ENCODE measurements around the gene GPX1.
"Not testable (repeated sequence)": the region's sequence is repeated elsewhere in the genome, so short reads cannot be mapped to it uniquely, and the experiment has no call there.

Gene GPX1

DNA sequence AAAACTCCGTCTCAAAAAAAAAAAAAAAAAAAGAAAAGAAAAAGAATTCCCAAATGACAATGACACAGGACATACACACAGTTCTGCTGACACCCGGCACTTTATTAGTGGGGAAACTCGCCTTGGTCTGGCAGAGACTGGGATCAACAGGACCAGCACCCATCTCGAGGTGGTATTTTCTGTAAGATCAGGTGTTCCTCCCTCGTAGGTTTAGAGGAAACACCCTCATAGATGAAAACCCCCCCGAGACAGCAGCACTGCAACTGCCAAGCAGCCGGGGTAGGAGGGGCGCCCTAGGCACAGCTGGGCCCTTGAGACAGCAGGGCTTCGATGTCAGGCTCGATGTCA, 1.1 kb downstream of the GPX1 start:
- Histone ChIP-seq H3K4me1 (ENCODE audit: control insufficient read depth in 1 of 2, insufficient read depth in 2 of 2, low read length in 2 of 2) (peaks cover 5 to 25% of the 10 kb centered on the region in 2 donors), H3K36me3 (ENCODE audit: control insufficient read depth in 1 of 2, insufficient read depth in 2 of 2, low read length in 2 of 2) (peaks cover 22 to 33% of the 10 kb centered on the region in 2 donors), H3K27ac (ENCODE audit: low read length) (peak overlapping the region; percentile 87), H3K4me3 (ENCODE audit: low read depth in 1 of 2, low read length in 2 of 2) (peak overlapping the region; percentile 70 to 78)
- H3K9me3 ChIP-seq (ENCODE audit: control insufficient read depth in 1 of 2, low read length in 2 of 2); H3K27me3 ChIP-seq (ENCODE audit: low read depth, low read length): not testable (repeated sequence)

DNA sequence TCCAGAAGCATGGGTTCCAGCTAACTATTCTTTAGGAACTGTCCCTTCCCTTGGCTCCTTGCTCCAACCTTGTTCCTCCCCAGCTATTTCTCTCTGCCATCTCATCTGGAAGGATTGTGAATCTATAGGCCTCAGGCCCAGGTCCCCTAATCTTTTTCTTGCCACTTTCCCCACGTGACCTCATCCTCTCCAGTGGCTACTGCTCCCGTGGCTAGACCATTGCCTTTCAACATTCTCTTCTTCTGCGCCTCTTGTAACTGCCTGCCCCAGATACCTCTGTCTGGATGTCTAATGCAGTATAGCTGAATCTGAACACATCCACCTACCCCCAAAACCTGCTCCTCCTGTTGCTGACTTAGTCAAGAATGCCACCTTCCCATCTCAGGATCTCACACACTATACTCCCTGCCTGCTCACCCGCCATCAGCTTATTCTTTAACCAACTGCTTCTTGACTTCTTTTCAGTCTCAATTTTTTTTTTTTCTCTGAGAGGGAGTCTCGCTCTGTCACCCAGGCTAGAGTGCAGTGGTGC, 5.2 kb downstream of the GPX1 start:
- Histone ChIP-seq H3K27ac (ENCODE audit: low read length) (peak overlapping the region; percentile 47), H3K27me3 (ENCODE audit: low read depth, low read length) (no peaks in the 10 kb centered on the region), H3K9me3 (ENCODE audit: control insufficient read depth in 1 of 2, low read length in 2 of 2) (no peaks in the 10 kb centered on the region), H3K4me1 (ENCODE audit: control insufficient read depth in 1 of 2, insufficient read depth in 2 of 2, low read length in 2 of 2) (peaks cover 5 to 16% of the 10 kb centered on the region in 2 donors), H3K4me3 (ENCODE audit: low read depth in 1 of 2, low read length in 2 of 2) (no peak overlapping the region), H3K36me3 (ENCODE audit: control insufficient read depth in 1 of 2, insufficient read depth in 2 of 2, low read length in 2 of 2) (peaks cover 6 to 10% of the 10 kb centered on the region in 2 donors)

- no peaks in the 10 kb centered on the region for H3K27me3 ChIP-seq (ENCODE audit: low read depth, low read length)
- H3K4me3 ChIP-seq (ENCODE audit: low read depth in 1 of 2, low read length in 2 of 2): no peak overlapping the region
- peak overlapping the region; percentile 47 for H3K27ac ChIP-seq (ENCODE audit: low read length)
- peaks cover 6% of the 10 kb centered on the region in 2 donors for H3K36me3 ChIP-seq (ENCODE audit: control insufficient read depth in 1 of 2, insufficient read depth in 2 of 2, low read length in 2 of 2)
- H3K9me3 ChIP-seq (ENCODE audit: control insufficient read depth in 1 of 2, low read length in 2 of 2): no peaks in the 10 kb centered on the region
- peaks cover 5 to 16% of the 10 kb centered on the region in 2 donors for H3K4me1 ChIP-seq (ENCODE audit: control insufficient read depth in 1 of 2, insufficient read depth in 2 of 2, low read length in 2 of 2)
Measured at GRCh38 chr3:49352281-49352680, 5.9 kb downstream of the GPX1 start.

DNA sequence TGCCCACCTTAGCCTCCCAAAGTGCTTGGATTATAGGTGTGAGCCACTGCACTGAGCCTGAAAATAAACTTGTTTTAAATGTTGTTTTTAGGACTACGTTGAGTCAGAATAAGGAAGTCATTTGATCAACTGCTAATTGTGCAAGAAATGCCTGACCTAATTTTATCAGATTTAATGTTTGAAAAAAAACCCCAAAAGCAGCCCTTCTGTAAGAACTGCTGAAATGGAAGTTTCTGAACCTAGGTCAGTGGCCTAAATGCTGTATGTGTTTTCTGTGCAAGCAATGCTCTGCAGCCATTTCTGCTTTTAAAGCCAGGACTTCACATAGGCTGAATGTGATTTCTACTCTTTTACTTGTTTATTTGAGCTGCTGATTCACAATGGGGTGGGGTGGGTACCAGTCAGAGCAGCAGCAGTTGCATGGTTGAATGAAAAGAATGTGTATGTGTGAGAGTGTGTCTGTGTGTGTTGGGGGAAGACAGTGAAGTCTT, 6.6 kb downstream of the GPX1 start:
- Histone ChIP-seq H3K4me1 (ENCODE audit: control insufficient read depth in 1 of 2, insufficient read depth in 2 of 2, low read length in 2 of 2) (peaks cover 5 to 14% of the 10 kb centered on the region in 2 donors), H3K9me3 (ENCODE audit: control insufficient read depth in 1 of 2, low read length in 2 of 2) (no peaks in the 10 kb centered on the region), H3K27ac (ENCODE audit: low read length) (peak overlapping the region; percentile 47), H3K4me3 (ENCODE audit: low read depth in 1 of 2, low read length in 2 of 2) (no peak overlapping the region), H3K27me3 (ENCODE audit: low read depth, low read length) (no peaks in the 10 kb centered on the region), H3K36me3 (ENCODE audit: control insufficient read depth in 1 of 2, insufficient read depth in 2 of 2, low read length in 2 of 2) (peaks cover 5% of the 10 kb centered on the region in 2 donors)

- no peak overlapping the region for H3K4me3 ChIP-seq (ENCODE audit: low read depth in 1 of 2, low read length in 2 of 2)
- no peaks in the 10 kb centered on the region for H3K9me3 ChIP-seq (ENCODE audit: control insufficient read depth in 1 of 2, low read length in 2 of 2)
- H3K4me1 ChIP-seq (ENCODE audit: control insufficient read depth in 1 of 2, insufficient read depth in 2 of 2, low read length in 2 of 2): peaks cover 0 to 5% of the 10 kb centered on the region in 2 donors
- H3K27ac ChIP-seq (ENCODE audit: low read length): peak overlapping the region; percentile 23
- no peaks in the 10 kb centered on the region for H3K36me3 ChIP-seq (ENCODE audit: control insufficient read depth in 1 of 2, insufficient read depth in 2 of 2, low read length in 2 of 2)
- H3K27me3 ChIP-seq (ENCODE audit: low read depth, low read length): no peaks in the 10 kb centered on the region
Measured at GRCh38 chr3:49349348-49350114, 8.6 kb downstream of the GPX1 start.

- not testable (repeated sequence) for H3K9me3 ChIP-seq (ENCODE audit: control insufficient read depth in 1 of 2, low read length in 2 of 2); H3K27ac ChIP-seq (ENCODE audit: low read length); H3K4me1 ChIP-seq (ENCODE audit: control insufficient read depth in 1 of 2, insufficient read depth in 2 of 2, low read length in 2 of 2); H3K4me3 ChIP-seq (ENCODE audit: low read depth in 1 of 2, low read length in 2 of 2); H3K36me3 ChIP-seq (ENCODE audit: control insufficient read depth in 1 of 2, insufficient read depth in 2 of 2, low read length in 2 of 2); H3K27me3 ChIP-seq (ENCODE audit: low read depth, low read length)
Measured at GRCh38 chr3:49348361-49348760, 9.8 kb downstream of the GPX1 start.

- H3K4me3 ChIP-seq (ENCODE audit: low read depth in 1 of 2, low read length in 2 of 2): no peak overlapping the region
- peaks cover 0 to 5% of the 10 kb centered on the region in 2 donors for H3K4me1 ChIP-seq (ENCODE audit: control insufficient read depth in 1 of 2, insufficient read depth in 2 of 2, low read length in 2 of 2)
Measured at GRCh38 chr3:49346797-49347251, 11.3 kb downstream of the GPX1 start.

DNA sequence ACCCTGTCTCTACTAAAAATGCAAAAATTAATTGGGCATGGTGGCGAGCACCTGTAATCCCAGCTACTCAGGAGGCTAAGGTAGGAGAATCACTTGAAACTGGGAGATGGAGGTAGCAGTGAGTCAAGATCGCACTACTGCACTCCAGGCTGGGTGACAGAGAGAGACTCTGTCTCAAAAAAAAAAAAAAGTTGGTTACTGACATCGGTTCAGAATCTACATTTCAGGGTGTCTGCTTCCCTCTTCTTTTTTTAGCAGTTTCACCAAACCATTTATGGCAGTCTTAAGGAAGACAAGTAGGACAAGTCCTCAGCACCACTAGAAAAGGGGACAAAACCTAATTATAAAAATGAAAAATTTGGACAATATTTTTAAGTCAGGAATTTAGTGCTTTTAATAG, 15.0 kb downstream of the GPX1 start:
- H3K36me3 ChIP-seq (ENCODE audit: control insufficient read depth in 1 of 2, insufficient read depth in 2 of 2, low read length in 2 of 2): no peaks in the 10 kb centered on the region
- H3K27ac ChIP-seq (ENCODE audit: low read length): no peak overlapping the region
- H3K4me3 ChIP-seq (ENCODE audit: low read depth in 1 of 2, low read length in 2 of 2): no peak overlapping the region
- peaks cover 6 to 9% of the 10 kb centered on the region in 2 donors for H3K4me1 ChIP-seq (ENCODE audit: control insufficient read depth in 1 of 2, insufficient read depth in 2 of 2, low read length in 2 of 2)
- H3K9me3 ChIP-seq (ENCODE audit: control insufficient read depth in 1 of 2, low read length in 2 of 2): no peaks in the 10 kb centered on the region
- no peaks in the 10 kb centered on the region for H3K27me3 ChIP-seq (ENCODE audit: low read depth, low read length)

More at GRCh38 chr3:49346797-49347251, 11.3 kb downstream of the GPX1 start:
- no peak overlapping the region for H3K27ac ChIP-seq (ENCODE audit: low read length)
- no peaks in the 10 kb centered on the region for H3K9me3 ChIP-seq (ENCODE audit: control insufficient read depth in 1 of 2, low read length in 2 of 2)
- H3K36me3 ChIP-seq (ENCODE audit: control insufficient read depth in 1 of 2, insufficient read depth in 2 of 2, low read length in 2 of 2): no peaks in the 10 kb centered on the region
- H3K27me3 ChIP-seq (ENCODE audit: low read depth, low read length): no peaks in the 10 kb centered on the region

DNA sequence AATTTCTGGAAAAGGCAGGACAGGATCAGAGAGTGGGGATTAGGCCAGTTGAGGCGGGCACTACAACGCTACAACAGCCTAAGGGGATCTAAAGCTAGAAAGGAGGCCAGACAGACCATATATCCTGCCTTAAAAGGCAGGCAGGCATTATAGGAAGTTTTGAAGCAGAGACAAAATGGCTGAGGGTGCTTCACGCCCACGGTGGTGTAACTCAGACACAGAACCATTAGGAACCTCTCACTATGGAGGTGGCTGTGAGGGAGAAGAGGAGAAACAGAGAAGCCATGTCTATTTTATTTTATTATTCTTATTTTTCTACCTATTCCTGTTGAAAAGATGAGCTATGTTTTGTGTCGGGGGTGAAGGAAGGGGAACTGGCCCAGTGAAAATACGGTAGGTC, 16.2 kb downstream of the GPX1 start:
- Histone ChIP-seq H3K4me1 (ENCODE audit: control insufficient read depth in 1 of 2, insufficient read depth in 2 of 2, low read length in 2 of 2) (peaks cover 6 to 9% of the 10 kb centered on the region in 2 donors), H3K36me3 (ENCODE audit: control insufficient read depth in 1 of 2, insufficient read depth in 2 of 2, low read length in 2 of 2) (peaks cover 0 to under 1% of the 10 kb centered on the region in 2 donors), H3K9me3 (ENCODE audit: control insufficient read depth in 1 of 2, low read length in 2 of 2) (no peaks in the 10 kb centered on the region), H3K4me3 (ENCODE audit: low read depth in 1 of 2, low read length in 2 of 2) (no peak overlapping the region), H3K27me3 (ENCODE audit: low read depth, low read length) (no peaks in the 10 kb centered on the region), H3K27ac (ENCODE audit: low read length) (peak overlapping the region; percentile 19)

DNA sequence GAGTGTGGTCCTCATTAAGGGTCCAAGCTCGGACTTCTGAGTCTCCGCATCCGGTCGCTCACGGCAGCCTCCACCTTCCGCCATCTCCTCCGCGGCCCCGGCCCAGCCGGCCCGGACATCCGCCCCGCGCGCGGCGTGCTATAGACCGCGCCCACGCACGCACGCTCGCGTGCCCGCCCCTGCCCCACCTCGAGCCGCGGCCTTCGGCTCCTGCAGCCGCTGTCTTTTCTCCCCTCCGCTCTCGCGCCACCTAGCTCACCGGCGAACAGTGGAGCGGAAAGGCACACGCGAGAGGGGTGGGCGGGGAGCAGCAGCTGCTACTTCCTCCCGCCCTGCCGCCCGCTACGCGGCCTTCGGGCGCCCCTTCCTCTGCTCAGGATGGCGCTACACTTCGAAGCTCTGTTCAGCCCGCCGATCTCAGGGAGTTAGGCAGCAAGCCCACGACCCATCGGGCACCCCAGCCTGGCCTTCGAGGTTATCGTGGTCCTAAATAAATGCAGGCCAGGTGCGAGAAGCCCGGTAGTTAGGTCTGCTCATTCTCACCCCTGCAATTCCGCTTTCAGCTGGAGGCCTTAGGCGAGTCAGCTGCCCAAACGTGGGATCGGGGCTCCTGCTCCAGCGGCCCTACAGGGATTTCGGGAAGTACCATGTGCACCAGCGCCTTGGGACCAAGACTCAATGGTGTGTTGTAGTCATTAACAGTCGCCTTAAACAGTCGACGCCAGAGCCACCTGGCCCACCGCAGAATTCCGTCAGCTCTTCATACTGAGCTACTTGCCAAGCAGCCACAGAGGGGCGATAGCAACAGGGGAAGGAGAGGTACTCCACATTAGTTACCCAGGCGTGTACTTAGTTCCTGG, 18.0 kb downstream of the GPX1 start, which contains the start of gene USP4:
USP4 (minus strand) TSS at position 113 of the 860 bp plus-strand sequence; CDS start at position 84, 29 bp downstream.
- Histone ChIP-seq H3K36me3 (ENCODE audit: control insufficient read depth in 1 of 2, insufficient read depth in 2 of 2, low read length in 2 of 2) (peaks cover 1 to 5% of the 10 kb centered on the region in 2 donors), H3K27me3 (ENCODE audit: low read depth, low read length) (no peaks in the 10 kb centered on the region), H3K4me1 (ENCODE audit: control insufficient read depth in 1 of 2, insufficient read depth in 2 of 2, low read length in 2 of 2) (peaks cover 6 to 9% of the 10 kb centered on the region in 2 donors), H3K4me3 (ENCODE audit: low read depth in 1 of 2, low read length in 2 of 2) (peak within 1 kb of the TSS; percentile 74 to 88), H3K9me3 (ENCODE audit: control insufficient read depth in 1 of 2, low read length in 2 of 2) (no peaks in the 10 kb centered on the region), H3K27ac (ENCODE audit: low read length) (peak within 1 kb of the TSS; percentile 96)

- peak overlapping the region; percentile 74 to 88 for H3K4me3 ChIP-seq (ENCODE audit: low read depth in 1 of 2, low read length in 2 of 2)
- H3K27me3 ChIP-seq (ENCODE audit: low read depth, low read length): no peaks in the 10 kb centered on the region
- H3K9me3 ChIP-seq (ENCODE audit: control insufficient read depth in 1 of 2, low read length in 2 of 2): no peaks in the 10 kb centered on the region
- peaks cover 7 to 11% of the 10 kb centered on the region in 2 donors for H3K36me3 ChIP-seq (ENCODE audit: control insufficient read depth in 1 of 2, insufficient read depth in 2 of 2, low read length in 2 of 2)
- H3K27ac ChIP-seq (ENCODE audit: low read length): peak overlapping the region; percentile 96
- H3K4me1 ChIP-seq (ENCODE audit: control insufficient read depth in 1 of 2, insufficient read depth in 2 of 2, low read length in 2 of 2): peaks cover 6 to 10% of the 10 kb centered on the region in 2 donors
Measured at GRCh38 chr3:49339581-49339940, 18.6 kb downstream of the GPX1 start.

Data from muscle layer of duodenum (tissue), 2 donors.